Measurements from ENCODE around the gene ZCCHC7.
"Not testable (repeated sequence)": the region's sequence is repeated elsewhere in the genome, so short reads cannot be mapped to it uniquely, and the experiment has no call there.

Gene ZCCHC7

DNA sequence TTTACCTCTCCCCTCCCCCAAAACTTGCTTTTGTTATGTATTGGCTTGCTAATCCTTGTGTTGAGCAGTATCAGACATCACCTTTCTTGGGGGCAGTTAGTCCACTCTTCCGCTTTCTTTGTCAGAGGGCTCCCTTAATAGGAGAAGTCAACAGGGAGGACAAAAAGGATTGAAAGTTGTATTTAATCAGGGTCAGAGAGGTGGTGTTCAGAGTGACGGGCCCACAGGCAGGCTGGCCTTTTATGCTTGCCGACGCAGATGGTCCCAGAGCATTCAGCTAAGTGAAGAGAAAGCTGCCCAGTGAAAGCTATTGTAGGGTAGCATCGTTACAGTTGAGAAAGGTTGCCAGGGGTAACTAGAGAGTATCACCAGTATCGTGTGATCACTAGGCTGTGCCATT is 131.1 kb downstream of the ZCCHC7 start:
- DNase-seq (ENCODE audit: low read depth in 3 of 3), result no peak

GRCh38 chr9:37253377-37253937 is 133.1 kb downstream of the ZCCHC7 start:
- no peak for DNase-seq (ENCODE audit: low read depth in 3 of 3)

GRCh38 chr9:37255187-37255586 is 134.8 kb downstream of the ZCCHC7 start:
- DNase-seq (ENCODE audit: low read depth in 3 of 3), result no peak

DNA sequence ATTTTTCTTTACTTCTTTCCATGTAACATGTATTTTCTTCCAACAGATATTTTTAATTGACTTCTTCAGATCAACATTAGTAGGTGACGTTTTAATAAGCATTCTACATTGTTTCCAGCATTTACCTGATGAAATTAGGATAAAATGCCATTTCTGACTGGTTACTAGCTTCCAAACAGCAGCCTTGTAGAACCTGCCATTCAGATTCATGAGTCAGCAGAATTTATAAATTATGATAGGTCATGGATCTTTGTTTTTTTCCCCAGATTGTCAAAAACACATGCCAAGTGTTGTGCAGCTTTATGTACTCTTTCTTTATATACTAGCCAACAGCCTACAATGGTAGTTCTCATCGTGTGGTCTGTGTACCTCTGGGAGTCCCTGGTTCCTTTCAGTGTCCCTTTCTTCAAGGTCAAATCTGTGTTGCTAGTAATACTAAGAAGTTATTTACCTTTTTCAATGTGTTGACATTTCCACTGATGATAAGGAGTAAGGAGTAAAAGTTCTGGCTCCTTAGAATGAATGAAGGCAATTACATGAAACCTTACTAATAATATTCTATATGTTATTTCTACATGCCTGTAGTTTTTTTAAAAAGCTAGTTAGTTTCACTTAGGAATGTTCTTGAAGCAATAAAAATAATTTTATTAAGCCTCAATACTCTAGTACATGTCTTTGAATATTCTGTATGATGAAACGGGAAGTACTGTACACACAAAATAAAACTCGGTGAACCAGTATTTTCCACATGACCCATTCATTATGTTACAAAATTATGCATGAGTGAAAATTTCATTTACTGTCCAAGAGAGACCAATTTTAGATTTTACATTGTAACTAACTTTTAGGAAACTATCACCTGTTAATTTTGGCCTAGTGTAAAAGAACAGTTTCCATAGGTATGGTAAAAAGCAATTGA is 135.8 kb downstream of the ZCCHC7 start:
- DNase-seq (ENCODE audit: low read depth in 3 of 3), result no peak

- no peak for DNase-seq (ENCODE audit: low read depth in 3 of 3)
These were observed 139.6 kb downstream of the ZCCHC7 start for GRCh38 chr9:37259951-37260350.

DNA sequence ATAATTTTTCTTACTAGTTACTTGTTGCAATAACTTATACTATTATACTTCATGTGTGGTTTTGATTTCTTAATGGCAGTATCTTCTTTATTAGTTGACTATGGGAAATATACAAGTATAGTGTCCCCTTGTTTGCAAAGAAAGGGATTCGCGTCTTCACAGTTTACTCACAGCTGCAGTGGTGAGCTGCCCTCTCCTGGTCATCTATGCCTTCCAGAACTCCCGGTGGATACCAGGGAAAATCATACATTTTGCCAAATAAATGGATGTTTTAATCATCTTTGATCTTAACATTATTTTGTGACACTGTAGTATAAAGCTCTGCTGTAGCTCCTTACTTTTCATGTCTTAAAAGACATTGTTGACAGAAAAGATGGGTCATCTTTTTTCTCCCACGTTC is 142.0 kb downstream of the ZCCHC7 start:
- no peak for DNase-seq (ENCODE audit: low read depth in 3 of 3)

DNA sequence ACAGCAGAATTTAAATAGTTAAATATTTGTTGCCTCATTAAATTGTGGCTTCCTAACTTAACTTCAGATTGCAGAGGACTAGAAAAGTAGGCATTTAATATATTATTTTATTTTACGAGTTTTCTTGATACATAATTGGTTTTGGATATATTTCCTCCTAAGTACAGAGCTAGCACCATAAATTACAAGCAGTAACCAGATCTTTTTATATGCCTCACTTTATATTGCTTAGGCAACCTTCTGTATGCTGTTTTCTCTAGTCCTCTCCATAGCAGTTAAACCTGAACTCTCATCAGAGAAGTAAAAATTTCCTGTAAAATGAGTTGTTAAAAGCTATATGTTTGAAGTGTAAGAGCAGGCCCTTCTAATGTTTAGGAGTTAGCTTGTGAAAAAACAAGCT is 144.2 kb downstream of the ZCCHC7 start:
- DNase-seq (ENCODE audit: low read depth in 3 of 3), result no peak

GRCh38 chr9:37266630-37267029 is 146.3 kb downstream of the ZCCHC7 start:
- DNase-seq (ENCODE audit: low read depth in 3 of 3), result no peak

- DNase-seq (ENCODE audit: low read depth in 3 of 3), result no peak
These were observed 148.8 kb downstream of the ZCCHC7 start for GRCh38 chr9:37269221-37269620.

DNA sequence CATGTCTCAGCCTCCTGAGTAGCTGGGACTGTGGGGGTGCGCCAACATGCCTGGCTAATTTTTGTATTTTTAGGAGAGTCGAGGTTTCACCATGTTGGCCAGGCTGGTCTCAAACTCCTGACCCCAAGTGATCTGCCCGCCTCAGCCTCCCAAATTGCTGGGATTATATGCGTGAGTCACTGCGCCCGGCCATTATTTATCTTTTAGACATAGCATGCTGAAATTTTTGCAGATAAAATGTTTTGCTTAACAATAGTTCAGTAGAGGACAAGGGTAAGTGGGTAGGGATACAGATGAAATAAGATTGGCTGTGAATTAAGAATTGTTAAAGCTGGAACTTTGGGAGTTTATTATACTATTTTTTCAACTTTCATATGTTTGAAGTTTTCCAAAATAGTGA is 151.3 kb downstream of the ZCCHC7 start:
- DNase-seq (ENCODE audit: low read depth in 3 of 3), result no peak

- DNase-seq (ENCODE audit: low read depth in 3 of 3), result no peak
These were observed 153.2 kb downstream of the ZCCHC7 start for GRCh38 chr9:37273595-37273994.

DNA sequence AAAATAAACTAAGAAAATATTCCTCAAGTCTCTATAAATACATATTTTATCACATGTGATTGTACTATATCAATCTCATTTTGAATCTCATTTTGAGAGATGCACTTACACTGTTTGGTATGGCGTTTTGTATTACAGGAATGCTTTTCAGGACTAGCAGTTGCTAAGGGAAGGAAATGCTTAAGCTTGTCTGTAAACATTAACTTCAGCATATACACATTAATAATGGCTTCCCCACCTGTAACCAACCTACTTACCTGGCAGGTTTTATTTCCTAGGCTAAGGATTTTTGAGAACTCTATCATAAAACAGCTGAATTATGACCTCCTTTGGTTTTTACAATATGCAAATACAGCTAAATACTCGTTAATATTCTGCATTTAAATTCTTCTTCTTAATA is 161.2 kb downstream of the ZCCHC7 start:
- no peak for DNase-seq (ENCODE audit: low read depth in 3 of 3)

- DNase-seq (ENCODE audit: low read depth in 3 of 3), result no peak
These were observed 163.5 kb downstream of the ZCCHC7 start for GRCh38 chr9:37283730-37284325.

DNA sequence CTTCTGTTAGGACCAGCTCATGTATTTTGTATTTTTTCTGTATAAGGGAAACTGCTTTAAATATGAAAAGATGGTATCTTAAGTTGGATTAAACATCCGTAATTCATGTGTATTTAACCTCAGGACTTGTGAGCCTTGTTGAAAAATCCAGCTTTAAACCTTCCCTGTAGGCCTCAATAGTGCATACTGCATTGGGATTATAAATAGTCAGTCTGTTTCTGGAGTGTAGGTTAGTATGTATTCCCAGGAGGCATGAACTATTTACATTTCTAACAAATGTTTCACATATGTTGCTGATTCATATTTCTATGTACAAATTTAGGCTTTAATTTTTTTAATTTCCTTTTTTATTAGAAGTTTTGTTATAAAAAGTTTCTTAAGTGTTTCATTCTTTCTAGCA is 164.3 kb downstream of the ZCCHC7 start:
- no peak for DNase-seq (ENCODE audit: low read depth in 3 of 3)

GRCh38 chr9:37286530-37287175 is 166.3 kb downstream of the ZCCHC7 start:
- DNase-seq (ENCODE audit: low read depth in 3 of 3), result no peak

- no peak for DNase-seq (ENCODE audit: low read depth in 3 of 3)
These were observed 166.9 kb downstream of the ZCCHC7 start for GRCh38 chr9:37287317-37287716.

DNA sequence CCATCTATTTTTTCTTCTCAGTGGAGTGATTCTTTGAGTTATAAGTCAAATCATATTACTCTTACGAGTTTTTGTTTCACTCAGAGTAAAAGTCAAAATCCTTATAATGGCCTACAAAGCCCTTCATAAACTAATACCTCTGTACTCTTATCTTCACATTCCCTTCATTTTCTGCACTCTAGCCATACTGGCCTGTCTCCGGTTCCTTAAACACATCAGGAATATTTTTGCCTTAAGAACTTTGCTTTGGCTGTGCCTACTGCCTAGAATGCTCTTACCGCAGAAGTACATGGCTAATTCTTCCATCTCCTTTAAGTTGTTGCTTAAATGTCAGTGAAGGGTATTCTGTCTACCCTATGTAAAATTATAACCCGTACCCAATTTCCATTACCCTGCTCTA is 169.3 kb downstream of the ZCCHC7 start:
- no peak for DNase-seq (ENCODE audit: low read depth in 3 of 3)

DNA sequence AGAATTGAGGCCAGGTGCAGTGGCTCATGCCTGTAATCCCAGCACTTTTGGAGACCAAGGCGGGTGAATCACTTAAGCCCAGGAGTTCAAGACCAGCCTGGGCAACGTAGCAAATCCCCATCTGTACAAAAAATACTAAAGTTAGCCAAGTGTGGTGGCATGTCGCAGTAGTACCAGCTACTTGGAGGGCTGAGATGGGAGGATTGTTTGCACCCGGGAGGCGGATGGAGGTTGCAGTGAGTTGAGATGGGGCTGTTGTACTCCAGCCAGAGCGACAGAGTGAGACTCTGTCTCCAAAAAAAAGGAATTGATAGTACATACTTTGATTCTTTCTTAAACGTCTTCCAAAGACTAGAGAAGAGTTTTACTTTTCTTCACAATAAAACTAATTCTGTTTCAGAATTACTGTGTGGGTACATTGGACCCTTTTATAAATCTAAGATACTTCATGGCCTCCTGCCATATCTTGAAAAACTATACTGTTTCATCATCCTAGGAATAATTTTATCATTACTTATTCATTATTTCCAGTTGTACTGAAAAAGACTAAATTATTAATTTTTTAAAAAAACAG is 170.1 kb downstream of the ZCCHC7 start:
- DNase-seq (ENCODE audit: low read depth in 3 of 3), result no peak

- no peak for DNase-seq (ENCODE audit: low read depth in 3 of 3)
These were observed 170.6 kb downstream of the ZCCHC7 start for GRCh38 chr9:37290940-37291485.

DNA sequence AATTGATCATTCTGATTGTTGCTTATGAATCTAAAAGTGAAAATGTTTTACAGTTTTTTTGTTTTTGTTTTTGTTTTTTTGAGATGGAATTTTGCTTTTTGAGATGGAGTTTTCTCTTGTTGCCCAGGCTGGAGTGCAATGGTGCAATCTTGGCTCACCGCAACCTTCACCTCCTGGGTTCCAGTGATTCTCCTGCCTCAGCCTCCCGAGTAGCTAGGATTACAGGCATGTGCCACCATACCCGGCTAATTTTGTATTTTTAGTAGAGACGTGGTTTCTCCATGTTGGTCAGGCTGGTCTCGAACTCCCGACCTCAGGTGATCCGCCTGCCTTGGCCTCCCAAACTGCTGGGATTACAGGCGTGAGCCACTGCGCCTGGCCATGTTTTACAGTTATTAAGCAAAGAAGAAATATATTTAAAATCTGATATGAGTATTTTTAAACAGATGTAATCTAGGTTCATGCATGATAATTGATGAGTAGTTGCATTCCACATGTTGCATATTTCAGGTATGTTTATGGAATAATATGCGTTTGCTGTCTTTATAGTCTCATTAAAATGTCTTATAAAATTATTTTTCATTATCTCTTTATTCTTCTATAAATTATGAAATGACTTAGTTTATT is 171.4 kb downstream of the ZCCHC7 start:
- DNase-seq (ENCODE audit: low read depth in 3 of 3), result not testable (repeated sequence)

- no peak for DNase-seq (ENCODE audit: low read depth in 3 of 3)
These were observed 172.5 kb downstream of the ZCCHC7 start for GRCh38 chr9:37292896-37293295.
